MG63 (cell line): Measurements from ENCODE around the gene TSPAN15. TPM values are rescaled to one million over a fixed set of nuclear protein-coding genes. Genes with fewer than 3 reads are reported as not detected.
A peak's percentile ranks its signal among the peaks of the same experiment; 100 is the strongest.

Experiments
- DNase-seq: peaks from one replicate; pipeline ENCODE4 v3.0.0-alpha.2; 2020
- H3K27me3 ChIP-seq: fragments of 250-450 bp; sonication (Bioruptor Pico); 2 replicates; pipeline ENCODE4 v1.5.1; 2020; ENCODE audit warnings: mild to moderate bottlenecking, moderate library complexity
- H3K36me3 ChIP-seq: fragments of 250-450 bp; sonication (Bioruptor Pico); 2 replicates; pipeline ENCODE4 v1.5.1; 2020; ENCODE audit warnings: mild to moderate bottlenecking, moderate library complexity
- H3K4me3 ChIP-seq: fragments of 250-450 bp; sonication (Bioruptor Pico); 2 replicates; pipeline ENCODE4 v1.5.1; 2020; ENCODE audit warnings: mild to moderate bottlenecking, moderate library complexity
- H3K9me3 ChIP-seq: fragments of 250-450 bp; sonication (Bioruptor Pico); 2 replicates; pipeline ENCODE4 v1.5.1; 2020; ENCODE audit warnings: mild to moderate bottlenecking, moderate library complexity
- total RNA-seq: library from RNA; depleted of rRNA; stranded (reverse); fragments of >200 nt; shearing (Covaris generic); gene quantifications from 2 replicates; pipeline ENCODE4 v1.2.3, GENCODE V29; 2014; ENCODE audit warnings: low replicate concordance

Gene TSPAN15
- total RNA-seq, 1 experiment from 2014 or later, result 7.5 TPM

GRCh38 chr10:69413221-69413865 lies 37.9 kb upstream of the TSPAN15 start:
- H3K4me3 ChIP-seq, result no peak overlapping the region
- DNase-seq, result peak; percentile 53
- no peaks in the 10 kb centered on the region for H3K27me3 ChIP-seq
- H3K9me3 ChIP-seq, result no peaks in the 10 kb centered on the region
- H3K36me3 ChIP-seq, result no peaks in the 10 kb centered on the region

GRCh38 chr10:69414036-69415018 lies 36.9 kb upstream of the TSPAN15 start:
- H3K36me3 ChIP-seq, result no peaks in the 10 kb centered on the region
- H3K4me3 ChIP-seq, result no peak overlapping the region
- no peaks in the 10 kb centered on the region for H3K27me3 ChIP-seq
- no peaks in the 10 kb centered on the region for H3K9me3 ChIP-seq
- DNase-seq, result no peak

GRCh38 chr10:69415049-69415448 lies 36.2 kb upstream of the TSPAN15 start:
- no peaks in the 10 kb centered on the region for H3K27me3 ChIP-seq
- no peak overlapping the region for H3K4me3 ChIP-seq
- no peaks in the 10 kb centered on the region for H3K36me3 ChIP-seq
- DNase-seq, result no peak
- H3K9me3 ChIP-seq, result no peaks in the 10 kb centered on the region

- Histone ChIP-seq H3K4me3 (no peak overlapping the region), H3K9me3 (no peaks in the 10 kb centered on the region), H3K36me3 (no peaks in the 10 kb centered on the region), H3K27me3 (no peaks in the 10 kb centered on the region)
- DNase-seq, result no peak
Observed at GRCh38 chr10:69415951-69416350, 35.3 kb upstream of the TSPAN15 start.

GRCh38 chr10:69416695-69417094 lies 34.6 kb upstream of the TSPAN15 start, which contains the start of gene TACR2:
Gene TACR2 (minus strand): TSS chr10:69416918. CDS start chr10:69416323, 595 bp downstream.
- H3K9me3 ChIP-seq, result no peaks in the 10 kb centered on the region

GRCh38 chr10:69417542-69417941 lies 33.7 kb upstream of the TSPAN15 start:
- no peaks in the 10 kb centered on the region for H3K9me3 ChIP-seq
- no peak for DNase-seq
- H3K36me3 ChIP-seq, result no peaks in the 10 kb centered on the region
- H3K4me3 ChIP-seq, result no peak overlapping the region
- H3K27me3 ChIP-seq, result no peaks in the 10 kb centered on the region

More at GRCh38 chr10:69416695-69417094, 34.6 kb upstream of the TSPAN15 start, which contains the start of gene TACR2:
- DNase-seq, result no peak
- Histone ChIP-seq H3K36me3 (no peaks in the 10 kb centered on the region), H3K4me3 (no peak within 1 kb of the TSS), H3K27me3 (no peaks in the 10 kb centered on the region)

- no peaks in the 10 kb centered on the region for H3K9me3 ChIP-seq
- no peak for DNase-seq
- no peak overlapping the region for H3K4me3 ChIP-seq
- H3K36me3 ChIP-seq, result no peaks in the 10 kb centered on the region
- no peaks in the 10 kb centered on the region for H3K27me3 ChIP-seq
Observed at GRCh38 chr10:69418052-69418752, 33.1 kb upstream of the TSPAN15 start.

GRCh38 chr10:69419096-69419743 lies 32.0 kb upstream of the TSPAN15 start:
- Histone ChIP-seq H3K4me3 (no peak overlapping the region), H3K36me3 (no peaks in the 10 kb centered on the region), H3K9me3 (no peaks in the 10 kb centered on the region), H3K27me3 (no peaks in the 10 kb centered on the region)
- no peak for DNase-seq

GRCh38 chr10:69419744-69420126 lies 31.5 kb upstream of the TSPAN15 start:
- no peaks in the 10 kb centered on the region for H3K27me3 ChIP-seq
- no peak for DNase-seq
- H3K4me3 ChIP-seq, result no peak overlapping the region
- H3K9me3 ChIP-seq, result no peaks in the 10 kb centered on the region
- no peaks in the 10 kb centered on the region for H3K36me3 ChIP-seq

GRCh38 chr10:69421611-69422308 lies 29.5 kb upstream of the TSPAN15 start:
- H3K9me3 ChIP-seq, result no peaks in the 10 kb centered on the region
- H3K4me3 ChIP-seq, result no peak overlapping the region
- no peaks in the 10 kb centered on the region for H3K27me3 ChIP-seq
- no peaks in the 10 kb centered on the region for H3K36me3 ChIP-seq
- DNase-seq, result no peak

- Histone ChIP-seq H3K9me3 (no peaks in the 10 kb centered on the region), H3K4me3 (no peak overlapping the region), H3K27me3 (no peaks in the 10 kb centered on the region), H3K36me3 (no peaks in the 10 kb centered on the region)
- no peak for DNase-seq
Observed at GRCh38 chr10:69422676-69423075, 28.6 kb upstream of the TSPAN15 start.

GRCh38 chr10:69425041-69425440 lies 26.2 kb upstream of the TSPAN15 start:
- no peak for DNase-seq
- H3K9me3 ChIP-seq, result no peaks in the 10 kb centered on the region
- H3K4me3 ChIP-seq, result no peak overlapping the region
- no peaks in the 10 kb centered on the region for H3K27me3 ChIP-seq
- no peaks in the 10 kb centered on the region for H3K36me3 ChIP-seq

- no peak for DNase-seq
- Histone ChIP-seq H3K27me3 (no peaks in the 10 kb centered on the region), H3K4me3 (no peak overlapping the region), H3K36me3 (no peaks in the 10 kb centered on the region), H3K9me3 (no peaks in the 10 kb centered on the region)
Observed at GRCh38 chr10:69425511-69426298, 25.6 kb upstream of the TSPAN15 start.

- Histone ChIP-seq H3K9me3 (no peaks in the 10 kb centered on the region), H3K4me3 (no peak overlapping the region), H3K36me3 (no peaks in the 10 kb centered on the region), H3K27me3 (no peaks in the 10 kb centered on the region)
- DNase-seq, result no peak
Observed at GRCh38 chr10:69426376-69426727, 24.9 kb upstream of the TSPAN15 start.

- no peak for DNase-seq
- H3K9me3 ChIP-seq, result no peaks in the 10 kb centered on the region
- no peaks in the 10 kb centered on the region for H3K36me3 ChIP-seq
- no peaks in the 10 kb centered on the region for H3K27me3 ChIP-seq
- H3K4me3 ChIP-seq, result no peak overlapping the region
Observed at GRCh38 chr10:69428165-69428564, 23.1 kb upstream of the TSPAN15 start.
